G401 (cell line): ENCODE data around the gene ATP6V0B. TPM values are rescaled to one million over a fixed set of nuclear protein-coding genes. Genes with fewer than 3 reads are reported as not detected.

Experiments used
- DNase-seq: peaks from one replicate; pipeline ENCODE4 v3.0.0-alpha.2; 2015; ENCODE audit warnings: low spot score
- in situ Hi-C: cut with HindIII; loops from 2 replicates; pipeline ENCODE4 v1.10.0; 2016; ENCODE audit warnings: low sequenced_read_pairs, mixed read lengths
- total RNA-seq: library from RNA; depleted of rRNA; stranded (reverse); fragments of >200 nt; shearing (Covaris generic); gene quantifications from 2 replicates; pipeline ENCODE4 v1.2.3, GENCODE V29; 2014

Gene ATP6V0B
- total RNA-seq, 1 experiment from 2014 or later = 133 TPM

- DNase-seq = no peak
- in situ Hi-C loops = no loop called here
Measured at GRCh38 chr1:43980255-43981134, 5.7 kb downstream of the ATP6V0B start.

DNA sequence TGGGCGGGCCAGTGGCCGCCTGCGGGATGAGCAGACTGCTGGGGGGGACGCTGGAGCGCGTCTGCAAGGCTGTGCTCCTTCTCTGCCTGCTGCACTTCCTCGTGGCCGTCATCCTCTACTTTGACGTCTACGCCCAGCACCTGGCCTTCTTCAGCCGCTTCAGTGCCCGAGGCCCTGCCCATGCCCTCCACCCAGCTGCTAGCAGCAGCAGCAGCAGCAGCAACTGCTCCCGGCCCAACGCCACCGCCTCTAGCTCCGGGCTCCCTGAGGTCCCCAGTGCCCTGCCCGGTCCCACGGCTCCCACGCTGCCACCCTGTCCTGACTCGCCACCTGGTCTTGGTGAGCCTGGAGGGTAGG, 6.4 kb downstream of the ATP6V0B start:
- in situ Hi-C loops = no loop called here
- DNase-seq = no peak

DNA sequence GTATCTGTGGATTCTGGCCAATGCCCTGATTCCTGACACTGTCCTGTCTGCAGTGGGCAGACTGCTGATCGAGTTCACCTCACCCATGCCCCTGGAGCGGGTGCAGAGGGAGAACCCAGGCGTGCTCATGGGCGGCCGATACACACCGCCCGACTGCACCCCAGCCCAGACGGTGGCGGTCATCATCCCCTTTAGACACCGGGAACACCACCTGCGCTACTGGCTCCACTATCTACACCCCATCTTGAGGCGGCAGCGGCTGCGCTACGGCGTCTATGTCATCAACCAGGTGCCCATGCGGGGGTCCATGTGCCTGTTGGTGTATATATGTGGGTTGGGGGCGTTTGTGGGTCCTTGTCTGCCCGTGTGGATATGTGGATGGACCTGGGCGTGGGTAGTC, 6.9 kb downstream of the ATP6V0B start:
- in situ Hi-C loops = no loop called here
- DNase-seq = no peak

- in situ Hi-C loops = no loop called here
- no peak for DNase-seq
Measured at GRCh38 chr1:43982241-43982640, 7.5 kb downstream of the ATP6V0B start.

DNA sequence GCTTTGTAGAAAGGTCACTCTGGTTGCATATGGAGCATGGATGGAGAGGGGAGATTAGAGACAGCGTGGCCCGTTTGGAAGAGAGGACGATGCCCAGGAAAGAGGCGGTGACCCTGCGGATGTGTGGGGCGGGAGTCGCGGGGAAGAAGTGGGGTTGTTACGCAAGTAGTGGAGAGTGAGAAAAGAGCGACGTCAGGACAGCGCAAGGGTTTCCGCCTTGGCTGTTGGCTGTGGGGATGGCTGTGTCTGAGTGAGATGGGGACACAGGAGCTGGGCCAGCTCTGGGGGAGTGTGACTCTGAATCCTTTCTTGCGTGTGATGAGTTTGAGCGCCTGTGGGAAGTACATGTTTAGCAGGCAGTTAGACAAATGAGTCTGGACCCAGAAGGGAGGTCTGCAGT, 8.0 kb downstream of the ATP6V0B start:
- no peak for DNase-seq
- in situ Hi-C loops = no loop called here

- no peak for DNase-seq
- in situ Hi-C loops = no loop called here
Measured at GRCh38 chr1:43983253-43983899, 8.6 kb downstream of the ATP6V0B start.

- no peak for DNase-seq
- in situ Hi-C loops = no loop called here
Measured at GRCh38 chr1:43984855-43985254, 10.1 kb downstream of the ATP6V0B start.

DNA sequence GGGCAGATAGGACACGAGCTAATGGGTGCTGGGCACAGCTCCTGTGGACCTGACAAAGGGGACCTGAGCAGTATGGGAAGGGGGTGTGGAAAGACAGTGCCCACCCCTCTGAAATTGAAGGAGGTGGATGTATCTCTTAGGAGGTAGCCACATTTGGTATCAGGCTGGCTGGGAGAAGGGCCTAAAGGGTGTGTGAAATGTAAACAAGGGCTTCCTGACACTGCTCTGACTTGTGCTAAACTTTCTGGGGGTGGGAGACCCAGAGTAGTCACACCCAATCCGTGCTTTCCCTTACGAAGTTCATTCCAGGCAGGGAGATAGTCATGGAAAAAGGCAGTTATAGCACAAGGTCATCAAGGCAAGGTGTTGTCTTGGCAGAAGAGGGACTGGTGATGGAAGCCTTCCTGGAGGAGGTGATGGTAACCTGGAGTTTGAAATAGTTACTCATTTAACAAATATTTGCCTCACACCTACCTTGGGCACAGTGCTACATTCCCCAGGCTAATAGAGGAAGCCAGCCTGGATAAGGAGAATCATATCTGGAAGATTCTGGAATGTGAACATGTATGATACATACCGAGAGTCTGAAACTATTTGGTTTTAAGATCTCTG, 11.3 kb downstream of the ATP6V0B start:
- no peak for DNase-seq
- in situ Hi-C loops = no loop called here

- DNase-seq = no peak
- in situ Hi-C loops = no loop called here
Measured at GRCh38 chr1:43986712-43987111, 12.0 kb downstream of the ATP6V0B start.

- no peak for DNase-seq
- in situ Hi-C loops = no loop called here
Measured at GRCh38 chr1:43987159-43987902, 12.6 kb downstream of the ATP6V0B start.

- DNase-seq = no peak
- in situ Hi-C loops = no loop called here
Measured at GRCh38 chr1:43990271-43991199, 15.8 kb downstream of the ATP6V0B start.

DNA sequence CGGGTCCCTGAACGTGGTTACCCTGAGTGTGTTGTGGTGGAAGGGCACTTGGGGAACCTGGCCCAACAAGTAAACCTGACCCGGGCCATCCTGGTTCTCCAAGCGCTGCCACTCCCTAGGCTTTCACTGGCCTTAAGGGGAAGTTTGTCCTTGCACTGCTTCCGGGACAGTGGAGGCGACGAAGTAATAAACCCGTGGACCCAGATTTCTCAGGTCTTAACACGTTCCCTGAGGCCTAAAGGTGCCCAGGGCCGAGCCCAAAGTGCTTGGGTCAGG, 16.4 kb downstream of the ATP6V0B start:
- in situ Hi-C loops = no loop called here
- no peak for DNase-seq

GRCh38 chr1:43991476-43992231, 16.9 kb downstream of the ATP6V0B start, which contains the start of gene CCDC24:
TSS of gene CCDC24 (plus strand) at chr1:43991599. CDS start at chr1:43991879, 280 bp downstream.
- in situ Hi-C loops = no loop called here
- DNase-seq = peak; percentile 77

DNA sequence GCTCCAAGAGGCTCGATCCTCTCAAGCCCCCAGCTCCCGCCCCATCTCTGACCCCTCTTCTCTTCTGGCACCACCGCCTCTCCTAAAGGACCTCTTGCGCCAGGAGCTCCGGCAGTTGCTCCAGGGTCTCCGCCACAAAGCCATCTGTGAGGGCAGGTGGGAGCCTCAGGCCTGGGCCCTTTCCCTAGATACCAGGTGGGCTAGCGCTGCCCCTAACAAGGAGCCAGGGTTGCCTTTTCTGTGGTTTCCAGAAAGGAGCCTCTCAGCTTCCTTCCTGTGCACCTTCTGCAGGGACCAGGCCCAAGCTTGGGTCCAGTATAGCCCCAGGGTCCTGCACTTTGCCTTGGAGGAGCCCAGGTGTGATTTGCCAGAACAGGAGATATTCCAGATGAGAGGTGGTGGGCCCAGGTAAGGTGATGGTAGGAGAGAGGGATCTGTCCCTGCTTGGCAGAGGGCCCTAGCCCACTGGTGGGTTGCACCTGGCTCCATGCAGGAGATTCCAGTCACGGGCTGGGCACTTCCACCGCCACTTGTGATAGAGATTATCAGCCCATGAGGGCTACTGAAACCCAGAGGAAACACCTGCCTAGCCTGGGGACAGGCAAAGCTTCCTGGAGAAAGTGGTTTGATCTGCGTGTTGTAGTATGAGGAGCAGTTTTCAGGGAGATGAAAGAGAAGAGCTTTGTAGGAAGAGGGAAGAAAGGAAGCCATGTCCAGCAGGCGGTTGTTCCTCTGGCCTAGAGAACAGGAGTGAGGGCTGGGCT, 17.7 kb downstream of the ATP6V0B start:
- in situ Hi-C loops = no loop called here
- no peak for DNase-seq

DNA sequence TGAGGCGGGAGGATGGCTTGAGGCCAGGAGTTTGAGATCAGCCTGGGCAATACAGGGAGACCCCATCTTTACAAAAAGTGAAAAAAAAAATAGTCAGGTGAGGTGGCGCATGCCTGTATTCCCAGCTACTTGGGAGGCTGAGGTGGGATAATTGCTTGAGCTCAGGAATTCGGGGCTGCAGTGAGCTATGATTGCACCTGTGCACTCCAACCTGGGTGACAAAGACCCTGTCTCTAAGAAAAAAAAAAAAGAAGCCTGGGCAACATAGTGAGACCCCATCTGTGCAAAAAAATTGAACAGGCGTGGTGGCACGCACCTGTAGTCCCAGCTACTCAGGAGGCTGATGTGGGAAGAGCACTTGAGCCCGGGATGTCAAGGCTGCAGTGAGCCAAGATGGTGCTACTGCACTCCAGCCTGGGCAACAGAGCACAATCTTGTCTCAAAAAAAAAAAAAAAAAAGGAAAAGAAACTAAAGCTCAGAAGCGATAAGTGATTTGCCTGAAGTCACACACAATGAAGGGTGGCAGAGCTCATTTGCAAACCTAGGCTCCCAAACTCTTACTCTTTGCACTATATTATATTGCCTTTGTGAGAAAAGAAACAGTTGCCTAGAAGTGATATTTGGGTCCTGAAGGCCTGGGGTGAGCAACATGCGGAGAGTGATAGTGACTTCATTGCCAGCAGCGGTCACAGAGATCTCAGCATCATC, 18.6 kb downstream of the ATP6V0B start:
- in situ Hi-C loops = no loop called here
- no peak for DNase-seq

DNA sequence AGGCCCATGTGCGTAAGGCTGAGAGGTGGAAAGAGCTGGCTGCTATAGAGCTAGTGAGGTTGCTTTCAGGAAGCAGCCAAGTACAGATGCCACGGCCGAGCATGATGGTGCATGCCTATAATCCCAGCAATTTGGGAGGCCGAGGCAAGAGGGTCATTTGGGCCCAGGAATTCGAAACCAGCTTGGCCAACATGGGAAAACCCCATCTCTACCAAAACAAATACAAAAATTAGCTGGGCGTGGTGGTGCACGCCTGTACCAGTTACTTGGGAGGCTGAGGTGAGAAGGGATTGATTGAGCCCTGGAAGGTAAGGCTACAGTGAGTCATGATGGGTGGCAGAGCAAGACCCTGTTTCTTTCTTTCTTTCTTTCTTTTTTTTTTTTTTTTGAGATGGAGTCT, 19.3 kb downstream of the ATP6V0B start:
- DNase-seq = no peak
- in situ Hi-C loops = no loop called here
